ENCODE measurements around the gene COLQ.
"Not testable (repeated sequence)": the region's sequence is repeated elsewhere in the genome, so short reads cannot be mapped to it uniquely, and the experiment has no call there.

Gene COLQ

GRCh38 chr3:15433531-15433930, 88.0 kb downstream of the COLQ start:
- no peaks in the 10 kb centered on the region for H3K4me1 ChIP-seq (ENCODE audit: insufficient read depth, low read length)
- no peak overlapping the region for H3K9ac ChIP-seq (ENCODE audit: low read depth, low read length)
- no peaks in the 10 kb centered on the region for H3K9me3 ChIP-seq (ENCODE audit: insufficient read depth, low read depth, low read length)
- H3K36me3 ChIP-seq (ENCODE audit: insufficient read depth, low read depth, low read length) = peaks cover 85% of the 10 kb centered on the region
- H3K27ac ChIP-seq (ENCODE audit: low read length) = no peak overlapping the region
- no peak overlapping the region for H3K4me3 ChIP-seq (ENCODE audit: low read length)
- no peaks in the 10 kb centered on the region for H3K27me3 ChIP-seq (ENCODE audit: insufficient read depth, low read length)

GRCh38 chr3:15431256-15431837, 90.2 kb downstream of the COLQ start:
- no peak overlapping the region for H3K27ac ChIP-seq (ENCODE audit: low read length)
- H3K9me3 ChIP-seq (ENCODE audit: insufficient read depth, low read depth, low read length) = no peaks in the 10 kb centered on the region
- no peak overlapping the region for H3K4me3 ChIP-seq (ENCODE audit: low read length)
- peaks cover 66% of the 10 kb centered on the region for H3K36me3 ChIP-seq (ENCODE audit: insufficient read depth, low read depth, low read length)
- no peak overlapping the region for H3K9ac ChIP-seq (ENCODE audit: low read depth, low read length)
- H3K27me3 ChIP-seq (ENCODE audit: insufficient read depth, low read length) = no peaks in the 10 kb centered on the region
- H3K4me1 ChIP-seq (ENCODE audit: insufficient read depth, low read length) = peaks cover 3% of the 10 kb centered on the region; the same call in 1 of the 2 replicates

GRCh38 chr3:15430624-15431023, 90.9 kb downstream of the COLQ start:
- Histone ChIP-seq H3K27ac (ENCODE audit: low read length) (no peak overlapping the region), H3K4me1 (ENCODE audit: insufficient read depth, low read length) (peaks cover 3% of the 10 kb centered on the region; the same call in 1 of the 2 replicates), H3K9ac (ENCODE audit: low read depth, low read length) (no peak overlapping the region), H3K27me3 (ENCODE audit: insufficient read depth, low read length) (no peaks in the 10 kb centered on the region), H3K9me3 (ENCODE audit: insufficient read depth, low read depth, low read length) (no peaks in the 10 kb centered on the region), H3K36me3 (ENCODE audit: insufficient read depth, low read depth, low read length) (peaks cover 58% of the 10 kb centered on the region), H3K4me3 (ENCODE audit: low read length) (no peak overlapping the region)

GRCh38 chr3:15429080-15429479, 92.4 kb downstream of the COLQ start:
- Histone ChIP-seq H3K9me3 (ENCODE audit: insufficient read depth, low read depth, low read length) (no peaks in the 10 kb centered on the region), H3K27me3 (ENCODE audit: insufficient read depth, low read length) (no peaks in the 10 kb centered on the region), H3K4me3 (ENCODE audit: low read length) (peak overlapping the region; percentile 97), H3K27ac (ENCODE audit: low read length) (no peak overlapping the region), H3K9ac (ENCODE audit: low read depth, low read length) (peak overlapping the region; percentile 94; the same call in 1 of the 2 replicates), H3K36me3 (ENCODE audit: insufficient read depth, low read depth, low read length) (peaks cover 55% of the 10 kb centered on the region), H3K4me1 (ENCODE audit: insufficient read depth, low read length) (peaks cover 3% of the 10 kb centered on the region; the same call in 1 of the 2 replicates)

GRCh38 chr3:15428539-15428938, 93.0 kb downstream of the COLQ start:
- Histone ChIP-seq H3K4me3 (ENCODE audit: low read length) (peak overlapping the region; percentile 97), H3K9me3 (ENCODE audit: insufficient read depth, low read depth, low read length) (no peaks in the 10 kb centered on the region), H3K9ac (ENCODE audit: low read depth, low read length) (peak overlapping the region; percentile 94; the same call in 1 of the 2 replicates), H3K4me1 (ENCODE audit: insufficient read depth, low read length) (peaks cover 3% of the 10 kb centered on the region; the same call in 1 of the 2 replicates), H3K36me3 (ENCODE audit: insufficient read depth, low read depth, low read length) (peaks cover 54% of the 10 kb centered on the region), H3K27me3 (ENCODE audit: insufficient read depth, low read length) (no peaks in the 10 kb centered on the region), H3K27ac (ENCODE audit: low read length) (no peak overlapping the region)

GRCh38 chr3:15427981-15428380, 93.5 kb downstream of the COLQ start:
- Histone ChIP-seq H3K36me3 (ENCODE audit: insufficient read depth, low read depth, low read length) (peaks cover 54% of the 10 kb centered on the region), H3K9me3 (ENCODE audit: insufficient read depth, low read depth, low read length) (no peaks in the 10 kb centered on the region), H3K4me1 (ENCODE audit: insufficient read depth, low read length) (peaks cover 3% of the 10 kb centered on the region; the same call in 1 of the 2 replicates), H3K4me3 (ENCODE audit: low read length) (peak overlapping the region; percentile 97), H3K27ac (ENCODE audit: low read length) (no peak overlapping the region), H3K9ac (ENCODE audit: low read depth, low read length) (peak overlapping the region; percentile 94; the same call in 1 of the 2 replicates), H3K27me3 (ENCODE audit: insufficient read depth, low read length) (no peaks in the 10 kb centered on the region)

- Histone ChIP-seq H3K4me1 (ENCODE audit: insufficient read depth, low read length) (peaks cover 3% of the 10 kb centered on the region; the same call in 1 of the 2 replicates), H3K27me3 (ENCODE audit: insufficient read depth, low read length) (no peaks in the 10 kb centered on the region), H3K4me3 (ENCODE audit: low read length) (peak within 1 kb of the TSS; percentile 97), H3K9ac (ENCODE audit: low read depth, low read length) (peak within 1 kb of the TSS; percentile 94), H3K36me3 (ENCODE audit: insufficient read depth, low read depth, low read length) (peaks cover 54% of the 10 kb centered on the region), H3K9me3 (ENCODE audit: insufficient read depth, low read depth, low read length) (no peaks in the 10 kb centered on the region), H3K27ac (ENCODE audit: low read length) (peak within 1 kb of the TSS; percentile 75)
Measured at GRCh38 chr3:15427182-15427880, 94.2 kb downstream of the COLQ start, which contains the start of the genes EAF1 and METTL6. EAF1 (plus strand) TSS chr3:15427598; CDS start chr3:15427780, 182 bp downstream. METTL6 (minus strand) TSS chr3:15427544; CDS start chr3:15426511, 1,033 bp downstream.

GRCh38 chr3:15426579-15427118, 94.9 kb downstream of the COLQ start:
- H3K27ac ChIP-seq (ENCODE audit: low read length) = peak overlapping the region; percentile 75
- peak overlapping the region; percentile 97 for H3K4me3 ChIP-seq (ENCODE audit: low read length)
- no peaks in the 10 kb centered on the region for H3K27me3 ChIP-seq (ENCODE audit: insufficient read depth, low read length)
- H3K9me3 ChIP-seq (ENCODE audit: insufficient read depth, low read depth, low read length) = no peaks in the 10 kb centered on the region
- H3K36me3 ChIP-seq (ENCODE audit: insufficient read depth, low read depth, low read length) = peaks cover 47% of the 10 kb centered on the region
- H3K4me1 ChIP-seq (ENCODE audit: insufficient read depth, low read length) = peaks cover 3% of the 10 kb centered on the region; the same call in 1 of the 2 replicates
- H3K9ac ChIP-seq (ENCODE audit: low read depth, low read length) = peak overlapping the region; percentile 94

- Histone ChIP-seq H3K9me3 (ENCODE audit: insufficient read depth, low read depth, low read length) (no peaks in the 10 kb centered on the region), H3K27ac (ENCODE audit: low read length) (no peak overlapping the region), H3K4me3 (ENCODE audit: low read length) (no peak overlapping the region), H3K27me3 (ENCODE audit: insufficient read depth, low read length) (no peaks in the 10 kb centered on the region), H3K9ac (ENCODE audit: low read depth, low read length) (no peak overlapping the region), H3K4me1 (ENCODE audit: insufficient read depth, low read length) (no peaks in the 10 kb centered on the region), H3K36me3 (ENCODE audit: insufficient read depth, low read depth, low read length) (peaks cover 71% of the 10 kb centered on the region)
Measured at GRCh38 chr3:15420871-15421270, 100.6 kb downstream of the COLQ start.

GRCh38 chr3:15410966-15411365, 110.5 kb downstream of the COLQ start:
- not testable (repeated sequence) for H3K27ac ChIP-seq (ENCODE audit: low read length); H3K4me1 ChIP-seq (ENCODE audit: insufficient read depth, low read length); H3K27me3 ChIP-seq (ENCODE audit: insufficient read depth, low read length); H3K9ac ChIP-seq (ENCODE audit: low read depth, low read length); H3K9me3 ChIP-seq (ENCODE audit: insufficient read depth, low read depth, low read length); H3K4me3 ChIP-seq (ENCODE audit: low read length)
- peaks cover 61% of the 10 kb centered on the region for H3K36me3 ChIP-seq (ENCODE audit: insufficient read depth, low read depth, low read length)

GRCh38 chr3:15409774-15410173, 111.7 kb downstream of the COLQ start:
- H3K27ac ChIP-seq (ENCODE audit: low read length) = no peak overlapping the region
- no peaks in the 10 kb centered on the region for H3K9me3 ChIP-seq (ENCODE audit: insufficient read depth, low read depth, low read length)
- no peak overlapping the region for H3K9ac ChIP-seq (ENCODE audit: low read depth, low read length)
- no peaks in the 10 kb centered on the region for H3K4me1 ChIP-seq (ENCODE audit: insufficient read depth, low read length)
- H3K36me3 ChIP-seq (ENCODE audit: insufficient read depth, low read depth, low read length) = peaks cover 49% of the 10 kb centered on the region
- no peak overlapping the region for H3K4me3 ChIP-seq (ENCODE audit: low read length)
- no peaks in the 10 kb centered on the region for H3K27me3 ChIP-seq (ENCODE audit: insufficient read depth, low read length)

All from iPS-20b (cell line).